GM18858 (cell line): ENCODE data around the gene ANKRD16.
A peak's percentile ranks its signal among the peaks of the same experiment; 100 is the strongest.
"Not testable (repeated sequence)": the region's sequence is repeated elsewhere in the genome, so short reads cannot be mapped to it uniquely, and the experiment has no call there.

Experiments used
- ATAC-seq: cut with Tn5 transposase; IDR thresholded peaks from one replicate; pipeline ENCODE4 v1.9.1; 2021; ENCODE audit not compliant: unreplicated experiment

The ANKRD16 gene

DNA sequence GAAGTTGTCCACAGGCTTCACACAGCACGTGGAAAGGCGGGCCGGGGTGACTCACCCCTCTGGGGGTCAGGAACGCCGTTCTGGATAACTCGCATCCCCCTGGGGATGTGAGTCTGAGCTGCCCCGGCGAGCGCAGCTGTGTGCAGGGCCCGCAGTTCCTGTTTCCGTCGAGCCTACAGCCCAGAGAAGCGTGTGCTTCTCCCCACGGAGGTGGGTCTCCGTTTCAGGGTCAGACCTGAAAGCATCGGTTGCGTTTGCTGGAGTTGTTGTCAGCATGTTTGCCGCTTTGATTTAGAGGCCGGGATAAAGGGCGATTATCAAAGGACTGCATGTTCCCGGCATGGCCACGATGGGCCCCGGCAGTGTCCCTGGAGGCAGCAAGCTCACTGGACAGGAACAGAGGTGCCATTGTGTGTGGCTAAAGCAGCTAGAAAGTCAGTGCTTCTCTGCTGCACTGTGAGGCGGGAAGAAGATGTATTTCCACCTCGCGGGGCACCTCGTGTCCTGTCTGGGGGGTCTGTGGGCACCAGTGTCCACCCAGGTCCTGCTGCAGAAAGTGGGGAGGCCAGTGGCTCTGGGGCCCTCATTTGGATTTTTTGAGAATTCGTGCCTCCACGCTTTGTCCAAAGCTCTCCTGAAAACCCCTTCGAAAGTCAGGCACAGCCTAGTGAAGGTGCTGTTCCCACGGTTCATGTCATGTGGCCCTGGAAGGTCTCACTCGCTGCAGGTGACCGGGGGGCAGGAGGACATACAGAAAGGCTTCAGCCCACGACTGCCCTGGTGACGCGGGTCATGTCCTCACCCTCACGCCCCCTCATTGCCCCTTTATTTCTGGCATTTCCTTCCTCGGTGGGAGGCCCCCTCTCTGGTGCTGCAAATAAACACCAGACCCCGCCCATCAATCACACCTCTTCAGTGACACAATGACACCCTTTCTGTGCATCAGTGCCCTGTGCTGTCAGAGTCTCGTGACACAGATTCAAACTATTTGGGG, 49.1 kb downstream of the ANKRD16 start:
- peak; percentile 73 for ATAC-seq

DNA sequence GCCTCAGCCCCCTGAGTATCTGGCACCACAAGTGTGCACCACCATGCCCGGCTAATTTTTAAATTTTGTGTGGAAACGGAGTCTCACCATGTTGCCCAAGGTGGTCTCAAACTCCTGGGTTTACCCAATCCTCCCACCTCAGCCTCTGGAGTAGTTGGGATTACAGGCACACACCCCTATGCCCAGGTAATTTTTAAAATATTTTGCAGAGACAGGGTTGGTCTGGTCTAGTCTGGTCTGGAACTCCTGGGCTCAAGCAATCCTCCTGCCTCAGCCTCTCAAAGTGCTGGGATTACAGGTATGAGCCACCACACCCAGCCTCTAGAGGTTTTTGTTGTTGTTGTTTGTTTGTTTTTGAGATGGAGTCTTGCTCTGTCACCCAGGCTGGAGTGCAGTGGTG, 53.5 kb downstream of the ANKRD16 start:
- not testable (repeated sequence) for ATAC-seq

DNA sequence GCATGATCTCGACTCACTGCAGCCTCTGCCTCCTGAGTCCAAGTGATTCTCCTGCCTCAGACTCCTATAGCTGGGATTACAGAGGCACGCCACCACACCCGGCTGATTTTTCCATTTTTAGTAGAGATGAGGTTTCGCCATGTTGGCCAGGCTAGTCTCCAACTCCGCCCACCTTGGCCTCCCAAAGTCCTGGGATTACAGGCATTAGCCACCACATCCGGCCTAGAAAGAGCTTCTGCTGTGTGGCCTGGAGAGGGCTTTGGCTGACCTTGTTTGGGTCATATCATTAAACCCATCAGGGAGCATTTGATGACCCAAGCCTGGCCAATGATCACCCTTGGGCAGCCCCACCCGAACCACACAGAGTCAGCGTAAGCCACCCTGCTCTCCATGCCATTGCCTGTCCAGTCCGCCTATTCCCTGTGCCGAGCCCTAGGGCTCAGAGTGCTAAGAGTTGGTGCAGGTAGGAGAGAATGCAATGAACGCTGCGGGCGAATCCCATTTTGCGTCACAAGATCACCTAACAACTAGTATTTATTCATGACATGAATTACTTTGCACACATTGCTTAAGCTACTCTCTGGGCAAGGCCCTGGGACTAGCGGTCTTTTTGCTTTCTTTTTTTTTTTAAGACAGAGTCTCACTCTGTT, 54.1 kb downstream of the ANKRD16 start:
- ATAC-seq: no peak

DNA sequence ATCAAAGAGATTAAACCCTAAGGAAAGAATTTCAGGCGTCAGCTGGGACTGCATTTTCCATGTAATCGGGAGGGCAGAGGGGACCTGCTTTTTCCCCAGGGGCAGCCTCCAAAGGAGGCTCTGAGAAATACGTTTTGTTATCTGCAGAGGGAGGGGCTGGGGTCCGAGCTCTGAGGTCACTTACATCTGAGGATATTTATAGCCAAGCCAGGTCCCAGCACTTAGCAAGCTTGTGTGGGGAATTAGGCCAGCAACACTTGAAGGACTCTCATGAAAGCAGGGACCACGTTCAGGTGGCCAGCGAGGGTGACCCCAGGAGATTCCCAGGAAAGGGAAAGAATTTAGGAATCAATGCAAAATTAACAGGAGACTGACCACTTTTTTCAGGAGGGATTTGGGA, 55.9 kb downstream of the ANKRD16 start:
- no peak for ATAC-seq

DNA sequence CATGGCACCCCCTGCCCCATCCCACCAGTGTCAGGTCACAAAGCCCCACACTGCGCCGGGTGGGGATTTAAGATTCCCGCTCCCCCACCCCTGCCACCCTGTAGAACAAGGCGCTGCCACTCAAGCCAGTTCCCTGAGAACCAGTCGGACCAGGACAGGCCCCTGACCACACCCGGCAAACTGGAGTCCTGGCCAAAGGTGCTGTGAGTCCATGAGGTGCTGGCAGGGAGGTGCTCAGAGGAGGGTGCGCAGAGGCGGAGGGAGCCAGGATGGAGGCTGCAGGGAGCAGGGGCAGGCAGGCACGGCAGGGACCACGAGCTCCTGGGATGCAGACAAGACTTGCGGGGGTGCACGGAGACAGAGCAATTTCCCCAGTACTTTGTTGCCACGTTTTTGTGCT, 56.7 kb downstream of the ANKRD16 start:
- ATAC-seq: no peak

DNA sequence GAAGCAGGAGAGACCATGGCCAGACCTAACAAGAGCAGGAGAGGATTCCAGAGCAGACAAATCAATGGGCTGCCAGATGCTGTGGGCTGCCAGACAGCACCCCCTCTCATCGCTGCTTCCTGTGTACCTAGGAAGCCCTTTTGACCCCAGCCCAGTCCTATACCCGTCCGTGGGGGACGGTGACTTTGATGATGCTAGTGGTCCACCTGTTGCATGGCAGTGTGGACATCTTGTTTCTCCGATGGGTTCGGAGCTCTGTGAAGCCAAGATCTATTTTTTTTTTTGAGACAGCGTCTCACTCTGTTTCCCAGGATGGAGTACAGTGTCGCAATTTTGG, 58.3 kb downstream of the ANKRD16 start:
- no peak for ATAC-seq

DNA sequence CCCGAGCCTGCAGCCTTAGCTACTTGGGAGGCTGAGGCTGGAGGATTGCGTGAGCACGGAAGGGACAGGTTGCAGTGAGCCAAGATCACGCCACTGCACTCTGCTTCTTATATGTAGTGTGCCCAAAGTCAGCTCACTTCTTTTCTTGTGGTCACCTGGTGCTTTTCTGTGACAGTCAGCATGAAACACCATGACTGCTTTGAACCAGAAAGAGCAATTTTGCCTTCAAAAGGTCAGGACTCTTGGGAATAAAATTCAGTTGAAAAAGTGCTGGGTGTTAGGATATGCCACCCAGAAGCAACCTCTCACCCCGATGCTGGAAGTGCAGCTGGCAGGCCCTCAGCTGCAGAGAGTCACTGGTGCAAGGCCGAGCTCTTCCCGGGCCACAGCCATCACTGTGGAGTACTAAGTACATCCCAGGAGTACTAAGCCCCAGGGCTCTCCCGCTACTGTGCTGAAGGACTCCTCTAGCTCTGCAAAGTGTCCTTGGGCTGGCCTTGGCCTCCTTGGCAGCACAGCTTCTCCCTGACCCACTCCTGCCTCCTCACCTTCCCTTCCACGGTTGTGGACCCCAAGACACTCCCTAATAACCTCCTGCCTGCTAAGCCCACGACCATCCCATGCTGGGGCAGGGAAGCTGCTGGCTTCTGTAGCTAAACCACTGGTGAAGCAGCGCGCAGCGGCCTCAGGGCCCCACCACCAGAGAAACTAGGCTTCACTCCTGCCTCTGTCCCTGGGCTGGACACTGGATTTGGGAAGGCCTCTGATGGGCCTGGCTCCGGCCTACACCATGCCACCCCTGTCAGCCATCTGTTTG, 58.9 kb downstream of the ANKRD16 start:
- no peak for ATAC-seq

DNA sequence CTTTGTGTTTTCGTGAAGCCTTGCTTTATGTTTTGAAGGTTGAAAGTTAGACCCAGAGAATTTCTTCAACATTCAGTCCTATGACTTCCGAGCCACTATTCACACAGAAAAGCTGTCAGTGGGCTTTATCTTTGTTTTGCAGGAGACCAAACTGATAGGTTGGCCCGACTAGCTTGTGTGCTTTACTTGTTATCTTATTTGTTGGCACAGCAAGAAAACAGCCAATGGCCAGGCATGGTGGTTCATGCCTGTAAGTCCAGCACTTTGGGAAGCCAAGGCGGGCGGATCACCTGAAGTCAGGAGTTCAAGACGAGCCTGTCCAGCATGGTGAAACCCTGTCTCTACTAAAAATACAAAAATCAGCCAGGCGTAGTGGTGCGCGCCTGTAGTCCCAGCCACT, 60.4 kb downstream of the ANKRD16 start:
- ATAC-seq: no peak

DNA sequence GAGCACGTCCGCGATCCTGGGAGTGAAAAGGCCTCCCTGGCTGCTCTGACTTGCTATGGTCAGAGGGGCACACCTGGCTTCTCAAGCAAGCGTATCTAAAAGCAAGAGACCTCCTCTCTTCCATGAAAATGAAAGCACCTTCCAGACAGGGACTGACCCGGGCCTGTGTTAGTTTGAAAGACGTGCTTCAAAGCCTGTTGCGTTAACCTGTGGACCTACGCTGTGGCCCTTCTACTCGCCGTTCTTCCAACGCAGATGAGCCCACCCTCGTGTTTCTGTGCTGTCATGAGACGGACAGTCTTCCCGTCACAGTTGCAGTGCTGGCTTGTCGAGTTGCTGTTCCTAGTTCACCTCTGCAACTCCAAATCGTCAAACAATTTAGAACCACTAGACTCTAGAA, 61.0 kb downstream of the ANKRD16 start:
- ATAC-seq: no peak

DNA sequence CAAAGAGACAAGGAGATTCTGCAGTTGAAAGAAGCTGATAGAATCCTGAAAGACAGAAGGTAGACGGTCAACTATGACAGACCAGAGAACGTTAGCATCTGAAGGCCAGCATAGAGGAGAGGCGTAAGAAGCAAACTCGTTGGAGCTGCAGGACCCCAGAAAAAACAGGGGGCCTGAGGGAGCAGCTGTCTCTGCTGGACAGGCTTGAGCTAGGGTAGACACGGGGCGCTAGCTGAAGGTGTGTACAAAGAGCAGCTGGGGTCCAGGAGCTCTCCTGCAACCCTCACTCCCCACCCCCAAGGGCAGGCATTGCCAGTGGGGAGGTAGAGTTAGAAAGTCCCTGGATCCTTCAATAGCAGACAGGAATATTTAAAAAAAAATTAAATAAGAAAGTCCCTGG, 61.9 kb downstream of the ANKRD16 start:
- ATAC-seq: no peak

DNA sequence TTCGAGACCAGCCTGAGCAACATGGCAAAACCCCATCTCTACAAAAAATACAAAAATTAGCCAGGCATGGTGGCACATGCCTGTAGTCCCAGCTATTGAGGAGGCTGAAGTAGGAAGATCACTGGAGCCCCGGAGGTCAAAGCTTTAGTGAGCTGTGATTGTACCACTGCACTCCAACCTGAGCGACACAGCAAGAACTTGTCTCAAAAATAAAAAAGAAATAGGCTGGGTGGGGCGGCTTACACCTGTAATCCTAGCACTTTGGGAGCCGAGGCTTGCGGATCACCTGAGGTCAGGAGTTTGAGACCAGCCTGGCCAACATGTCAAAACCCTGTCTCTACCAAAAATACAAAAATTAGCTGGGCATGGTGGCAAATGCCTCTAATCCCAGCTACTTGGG, 63.2 kb downstream of the ANKRD16 start:
- not testable (repeated sequence) for ATAC-seq

DNA sequence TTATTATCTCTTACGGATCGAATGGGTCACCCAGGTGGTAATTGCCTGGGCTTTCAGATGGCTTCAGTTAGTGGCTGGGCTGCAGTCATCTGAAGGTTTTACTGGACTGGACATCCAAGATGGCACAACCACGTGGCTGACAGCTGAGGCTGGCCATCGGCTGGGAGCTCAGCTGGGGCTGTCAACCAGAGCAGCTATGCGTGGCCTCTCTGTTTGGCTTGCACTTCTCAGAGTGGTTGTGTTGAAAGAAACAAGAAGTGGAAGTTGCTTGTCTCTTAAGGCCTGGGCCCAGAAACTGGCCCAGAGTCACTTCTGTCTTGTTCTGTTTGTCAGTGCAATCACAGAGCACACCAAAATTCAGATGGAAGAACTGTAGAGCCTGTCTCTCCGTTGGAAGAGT, 70.8 kb downstream of the ANKRD16 start:
- ATAC-seq: peak; percentile 31

DNA sequence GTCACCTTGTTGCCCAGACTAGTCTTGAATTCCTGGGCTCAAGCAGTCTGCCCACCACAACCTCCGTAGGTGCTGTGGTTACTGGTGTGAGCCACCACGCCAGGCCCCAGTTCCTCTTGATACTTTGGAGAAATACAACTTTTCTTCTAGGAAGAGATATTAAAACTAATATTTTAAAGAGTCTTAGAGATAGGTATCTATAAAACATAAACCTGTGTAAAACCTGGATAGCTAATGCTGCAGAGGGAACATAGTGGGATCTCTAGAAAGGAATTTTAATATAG, 71.7 kb downstream of the ANKRD16 start:
- no peak for ATAC-seq

DNA sequence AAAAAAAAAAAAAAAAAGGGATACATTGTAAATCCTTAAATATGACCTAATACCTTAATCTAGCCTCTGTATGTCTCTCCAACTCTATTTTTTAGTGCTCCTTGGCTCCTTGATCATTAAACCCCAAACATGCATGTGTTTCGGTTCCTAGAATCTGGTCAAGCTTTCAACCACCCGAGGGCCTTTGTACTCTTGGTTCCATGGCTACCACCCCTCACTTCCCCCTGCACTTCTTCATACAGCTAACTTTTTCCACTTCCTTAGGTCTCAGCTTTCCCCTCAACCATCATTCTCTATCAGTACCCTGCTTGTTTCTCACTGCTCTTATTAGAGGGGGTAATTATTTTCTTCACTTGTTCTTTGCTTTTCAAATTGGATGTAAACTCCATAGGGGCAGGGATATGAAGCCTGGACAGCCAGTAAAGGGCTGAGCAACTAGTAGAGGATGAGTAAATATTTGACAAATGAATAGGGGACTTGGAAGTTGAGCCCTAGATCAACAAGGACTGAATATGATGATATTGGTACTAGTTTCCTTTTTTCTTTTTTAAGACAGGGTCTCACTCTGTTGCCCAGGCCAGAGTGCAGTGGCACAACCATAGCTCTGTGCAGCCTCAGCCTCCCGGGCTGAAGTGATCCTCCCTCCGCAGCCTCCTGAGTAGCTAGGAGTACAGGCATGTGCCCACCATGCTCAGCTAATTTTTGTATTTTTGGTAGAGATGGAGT, 72.2 kb downstream of the ANKRD16 start:
- ATAC-seq: no peak

DNA sequence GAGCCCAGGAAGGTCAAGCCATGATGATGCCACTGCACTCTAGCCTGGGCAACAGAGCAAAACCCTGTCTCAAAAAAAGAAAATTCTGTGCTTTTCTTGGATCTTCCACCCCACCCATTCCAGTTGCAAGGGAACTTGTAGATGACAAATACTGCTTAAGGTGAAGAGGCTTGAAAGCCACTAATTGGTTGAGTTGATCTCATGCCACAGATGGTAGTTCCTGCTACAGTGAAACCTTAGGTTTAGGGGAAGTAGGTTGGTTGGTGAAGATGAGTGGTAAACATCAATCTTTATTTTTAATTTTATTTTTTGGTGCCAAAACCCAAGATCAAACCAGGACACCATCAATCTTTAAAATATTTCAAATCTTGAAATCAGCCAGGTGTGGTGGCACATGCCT, 73.5 kb downstream of the ANKRD16 start:
- ATAC-seq: no peak

DNA sequence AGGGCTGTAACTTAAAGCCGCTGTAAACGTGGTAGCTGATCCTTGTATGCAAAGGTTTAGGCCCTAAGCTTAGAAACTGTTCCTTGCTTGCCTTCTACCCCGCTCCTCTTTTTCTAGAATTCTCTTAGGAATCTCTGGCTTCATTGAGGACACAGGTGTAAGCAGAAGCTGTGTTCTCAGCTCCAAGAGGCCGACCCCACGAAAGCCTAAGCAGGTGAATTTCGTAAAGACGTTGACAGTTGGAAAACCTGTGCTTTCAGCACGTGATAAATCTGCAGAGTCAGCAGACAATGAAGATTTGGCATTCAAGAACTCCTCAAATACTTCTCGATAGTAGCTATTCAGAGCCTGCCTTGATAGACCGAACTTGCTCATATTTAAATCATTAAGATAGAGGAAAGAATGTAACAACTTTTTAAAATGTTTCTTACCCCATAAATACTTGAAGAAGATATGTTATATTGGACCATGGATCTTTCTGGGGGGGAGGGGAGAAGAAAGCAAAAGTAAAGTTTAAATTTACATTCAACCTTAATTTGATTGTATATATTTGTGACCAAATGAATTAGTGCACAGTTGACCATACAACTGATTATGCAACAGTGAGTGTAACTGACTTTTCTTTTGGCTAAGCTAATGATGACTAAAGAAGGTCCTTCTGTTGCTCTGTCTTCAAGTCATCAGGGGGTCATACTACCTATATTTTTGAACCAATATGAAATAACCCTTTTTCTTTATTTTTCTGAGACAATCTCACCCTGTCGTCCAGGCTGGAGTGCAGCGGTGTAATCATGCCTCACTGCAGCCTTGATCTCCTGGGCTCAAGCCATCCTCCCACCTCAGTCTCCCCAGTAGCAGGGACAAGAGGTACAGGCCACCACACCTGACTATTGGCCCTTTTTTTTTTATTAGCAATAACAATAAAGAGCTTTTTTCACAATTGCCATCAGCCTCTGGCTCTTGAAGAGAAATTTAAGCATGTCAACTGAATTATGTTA, 75.3 kb downstream of the ANKRD16 start:
- no peak for ATAC-seq

DNA sequence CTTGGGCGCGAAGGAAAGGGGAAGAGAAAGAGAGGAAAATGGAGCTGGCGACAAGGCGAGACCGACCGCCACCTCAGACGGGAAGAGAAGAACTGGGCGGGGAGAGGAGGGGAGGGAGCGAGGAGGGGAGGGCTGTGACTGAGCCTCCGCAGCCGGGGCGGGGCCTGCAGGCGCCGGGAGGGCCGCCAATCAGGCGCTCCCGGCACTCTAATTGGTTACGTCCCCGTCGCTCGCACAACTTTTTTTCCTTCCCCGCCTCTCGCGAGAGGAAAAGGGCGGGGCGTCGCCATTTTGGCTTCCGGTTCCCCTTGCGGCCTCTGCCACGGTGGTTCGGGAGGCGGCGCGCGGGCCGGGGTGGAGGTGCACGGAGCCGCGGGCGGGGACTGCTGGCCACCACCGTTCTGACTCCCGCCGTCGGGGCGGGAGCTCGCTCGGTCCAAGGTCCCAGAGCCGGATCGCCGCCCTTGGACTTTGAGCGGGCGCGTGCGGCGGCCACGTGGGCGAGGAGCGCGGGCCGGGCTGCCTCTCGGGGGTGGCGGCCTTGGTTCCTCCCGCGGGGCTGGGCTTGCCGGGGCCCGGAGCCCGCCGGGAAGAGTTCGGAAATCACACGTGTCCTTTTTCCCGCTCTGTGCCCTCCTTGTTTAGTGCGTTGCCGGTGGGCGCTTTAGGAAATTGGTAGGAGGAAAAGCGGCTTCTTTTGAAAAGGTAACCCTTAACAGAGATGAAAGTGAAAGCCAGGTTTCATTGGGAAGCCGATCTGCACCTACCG, 76.2 kb downstream of the ANKRD16 start, which contains the start of gene GDI2:
GDI2 (minus strand) TSS at position 94 of the 769 bp plus-strand sequence. CDS start 176 bp downstream, outside the sequence.
- ATAC-seq: peak; percentile 56

DNA sequence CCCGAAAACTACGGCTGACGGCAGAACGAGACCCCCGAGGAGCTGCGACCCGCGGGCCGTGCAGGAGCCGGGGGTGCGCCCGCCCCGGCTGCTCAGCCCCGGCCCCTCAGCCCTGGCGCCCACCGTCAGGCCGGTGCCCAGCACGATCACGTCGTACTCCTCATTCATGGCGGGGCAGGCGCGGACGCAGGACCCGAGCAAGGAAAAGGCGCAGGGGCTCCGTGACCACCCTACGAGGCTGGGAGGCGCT, 76.7 kb downstream of the ANKRD16 start:
- peak; percentile 9 for ATAC-seq
